Ishikawa (cell line): ENCODE results near the gene C10orf62.
A peak's percentile ranks its signal among the peaks of the same experiment; 100 is the strongest.

Source experiments
- CEBPB ChIP-seq: IDR thresholded peaks from 2 replicates; pipeline ENCODE4 v1.6.1; 2012
- CREB1 ChIP-seq: IDR thresholded peaks from 2 replicates; pipeline ENCODE4 v1.6.1; 2012; ENCODE audit warnings: low read depth
- EGR1 ChIP-seq: IDR thresholded peaks from 2 replicates; pipeline ENCODE4 v1.6.1; 2012
- EP300 ChIP-seq: IDR thresholded peaks from 2 replicates; pipeline ENCODE4 v1.6.1; 2012; ENCODE audit warnings: borderline replicate concordance
- FOXM1 ChIP-seq: IDR thresholded peaks from 2 replicates; pipeline ENCODE4 v1.6.1; 2012; ENCODE audit warnings: low read depth, borderline replicate concordance
- NFIC ChIP-seq: IDR thresholded peaks from 2 replicates; pipeline ENCODE4 v1.6.1; 2012
- RAD21 ChIP-seq: IDR thresholded peaks from 2 replicates; pipeline ENCODE4 v1.6.1; 2012; ENCODE audit warnings: low read depth
- REST ChIP-seq: IDR thresholded peaks from 2 replicates; pipeline ENCODE4 v1.6.1; 2012; ENCODE audit warnings: low read depth, mild to moderate bottlenecking
- TAF1 ChIP-seq: IDR thresholded peaks from 2 replicates; pipeline ENCODE4 v1.6.1; 2012; ENCODE audit warnings: low read depth, mild to moderate bottlenecking
- TCF12 ChIP-seq: IDR thresholded peaks from 2 replicates; pipeline ENCODE4 v1.6.1; 2012; ENCODE audit warnings: low read depth
- TEAD4 ChIP-seq: IDR thresholded peaks from 2 replicates; pipeline ENCODE4 v1.6.1; 2012
- USF1 ChIP-seq: IDR thresholded peaks from 2 replicates; pipeline ENCODE4 v1.6.1; 2012
- YY1 ChIP-seq: IDR thresholded peaks from 2 replicates; pipeline ENCODE4 v1.6.1; 2012; ENCODE audit warnings: low read depth
- ZBTB7A ChIP-seq: IDR thresholded peaks from 2 replicates; pipeline ENCODE4 v1.6.1; 2012; ENCODE audit warnings: low read depth
- TF ChIP-seq, protein P1 (sequence below): IDR thresholded peaks from 2 replicates; pipeline ENCODE4 v1.6.1; 2012

Gene C10orf62

GRCh38 chr10:97607095-97607636 lies 17.6 kb downstream of the C10orf62 start:
- TF ChIP-seq YY1: no peak
- no peak for TF ChIP-seq TEAD4
- TF ChIP-seq EP300: no peak
- no peak for TF ChIP-seq CREB1
- TF ChIP-seq REST: no peak
- TF ChIP-seq, protein P1, sequence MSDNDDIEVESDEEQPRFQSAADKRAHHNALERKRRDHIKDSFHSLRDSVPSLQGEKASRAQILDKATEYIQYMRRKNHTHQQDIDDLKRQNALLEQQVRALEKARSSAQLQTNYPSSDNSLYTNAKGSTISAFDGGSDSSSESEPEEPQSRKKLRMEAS: no peak

- no peak for TF ChIP-seq USF1
- no peak for TF ChIP-seq TEAD4
- TF ChIP-seq TAF1: no peak
These were observed 19.6 kb downstream of the C10orf62 start for GRCh38 chr10:97608991-97609561.

DNA sequence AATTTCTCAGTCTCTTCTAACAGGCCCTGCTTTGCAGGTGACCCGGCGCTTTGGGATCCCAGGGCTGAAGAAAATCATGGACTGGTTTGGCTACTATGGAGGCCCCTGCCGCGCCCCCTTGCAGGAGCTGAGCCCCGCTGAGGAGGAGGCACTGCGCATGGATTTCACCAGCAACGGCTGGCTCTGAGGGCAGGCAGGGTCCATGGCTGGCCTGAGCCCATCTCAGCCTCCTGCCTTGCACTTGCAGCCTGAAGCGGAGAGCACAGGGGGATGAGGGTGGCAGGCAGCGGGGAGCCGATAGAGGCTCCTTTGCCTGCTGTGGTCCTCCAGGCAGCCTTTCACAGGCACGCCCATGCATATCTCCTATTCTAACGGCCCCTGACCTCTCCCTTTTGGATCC lies 22.0 kb downstream of the C10orf62 start:
- no peak for TF ChIP-seq TAF1

DNA sequence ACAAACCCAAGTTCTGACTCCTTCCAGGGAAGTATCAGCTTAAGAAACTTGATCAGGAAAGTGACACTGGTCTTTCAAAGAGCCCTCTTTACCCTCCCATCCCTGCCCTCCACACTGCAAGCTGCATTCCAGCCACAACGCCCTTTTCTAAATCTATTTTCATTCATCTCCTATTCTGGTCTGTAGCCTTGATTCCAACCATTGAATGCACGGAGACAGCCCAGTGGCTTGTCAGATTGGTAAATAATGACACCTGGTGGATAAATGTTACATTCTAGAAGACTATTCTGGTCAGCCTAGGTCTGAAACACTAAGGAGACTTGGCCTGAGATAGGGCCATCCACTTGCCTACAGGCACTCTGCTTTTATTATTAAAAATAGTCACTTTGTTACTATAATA lies 22.9 kb downstream of the C10orf62 start:
- TF ChIP-seq CEBPB (no peak), RAD21 (peak; percentile 87), TCF12 (no peak), TEAD4 (no peak), EP300 (no peak), ZBTB7A (no peak), YY1 (no peak)

- TF ChIP-seq REST (no peak), TEAD4 (no peak), YY1 (no peak), CREB1 (no peak), TAF1 (no peak), RAD21 (no peak), USF1 (no peak)
These were observed 28.8 kb downstream of the C10orf62 start for GRCh38 chr10:97618285-97618684.

- no peak for TF ChIP-seq EP300
- TF ChIP-seq RAD21: no peak
- TF ChIP-seq YY1: no peak
- TF ChIP-seq FOXM1: no peak
- TF ChIP-seq EGR1: no peak
- no peak for TF ChIP-seq CEBPB
- TF ChIP-seq USF1: no peak
These were observed 29.2 kb downstream of the C10orf62 start for GRCh38 chr10:97618733-97619132.

DNA sequence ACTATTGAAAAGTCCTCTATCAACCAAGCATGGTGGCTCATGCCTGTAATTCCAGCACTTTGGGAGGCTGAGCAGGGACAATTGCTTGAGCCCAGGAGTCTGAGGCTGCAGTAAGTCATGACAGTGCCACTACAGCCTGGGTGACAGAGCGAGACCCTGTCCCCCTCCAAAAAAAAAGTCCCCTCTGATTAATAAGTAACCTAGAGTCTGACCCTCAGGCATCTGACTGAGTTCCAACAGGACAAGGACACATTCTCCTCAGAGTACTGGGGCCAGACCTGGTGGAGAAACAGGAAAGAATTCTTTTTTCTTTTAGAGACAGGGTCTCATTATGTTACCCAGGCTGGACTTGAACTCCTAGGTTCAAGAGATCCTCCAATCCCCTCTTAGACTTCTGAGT lies 33.8 kb downstream of the C10orf62 start:
- TF ChIP-seq NFIC (no peak), YY1 (no peak), USF1 (no peak), RAD21 (no peak), CREB1 (no peak), TCF12 (no peak), ZBTB7A (no peak), REST (no peak)
- TF ChIP-seq, protein P1: no peak
